Measurements from ENCODE around the gene CELSR1.

The CELSR1 gene

GRCh38 chr22:46327691-46328465 lies 209.5 kb downstream of the CELSR1 start:
- no peak for ATAC-seq (ENCODE audit: low read depth)

GRCh38 chr22:46326066-46326680 lies 211.2 kb downstream of the CELSR1 start:
- peaks cover 74% of the 10 kb centered on the region for H3K36me3 ChIP-seq (ENCODE audit: low read depth)

More at GRCh38 chr22:46327691-46328465, 209.5 kb downstream of the CELSR1 start:
- no peak overlapping the region for H3K4me3 ChIP-seq (ENCODE audit: severe bottlenecking)
- H3K27ac ChIP-seq (ENCODE audit: poor library complexity, severe bottlenecking), result no peak overlapping the region
- peaks cover 74% of the 10 kb centered on the region for H3K36me3 ChIP-seq (ENCODE audit: low read depth)
- H3K9me3 ChIP-seq (ENCODE audit: severe bottlenecking), result no peaks in the 10 kb centered on the region
- no peak for DNase-seq (ENCODE audit: low spot score)
- H3K27me3 ChIP-seq (ENCODE audit: insufficient read depth, poor library complexity, severe bottlenecking), result no peaks in the 10 kb centered on the region
- no peaks in the 10 kb centered on the region for H3K4me1 ChIP-seq (ENCODE audit: insufficient read depth, poor library complexity, severe bottlenecking)
- TF ChIP-seq, protein P1, sequence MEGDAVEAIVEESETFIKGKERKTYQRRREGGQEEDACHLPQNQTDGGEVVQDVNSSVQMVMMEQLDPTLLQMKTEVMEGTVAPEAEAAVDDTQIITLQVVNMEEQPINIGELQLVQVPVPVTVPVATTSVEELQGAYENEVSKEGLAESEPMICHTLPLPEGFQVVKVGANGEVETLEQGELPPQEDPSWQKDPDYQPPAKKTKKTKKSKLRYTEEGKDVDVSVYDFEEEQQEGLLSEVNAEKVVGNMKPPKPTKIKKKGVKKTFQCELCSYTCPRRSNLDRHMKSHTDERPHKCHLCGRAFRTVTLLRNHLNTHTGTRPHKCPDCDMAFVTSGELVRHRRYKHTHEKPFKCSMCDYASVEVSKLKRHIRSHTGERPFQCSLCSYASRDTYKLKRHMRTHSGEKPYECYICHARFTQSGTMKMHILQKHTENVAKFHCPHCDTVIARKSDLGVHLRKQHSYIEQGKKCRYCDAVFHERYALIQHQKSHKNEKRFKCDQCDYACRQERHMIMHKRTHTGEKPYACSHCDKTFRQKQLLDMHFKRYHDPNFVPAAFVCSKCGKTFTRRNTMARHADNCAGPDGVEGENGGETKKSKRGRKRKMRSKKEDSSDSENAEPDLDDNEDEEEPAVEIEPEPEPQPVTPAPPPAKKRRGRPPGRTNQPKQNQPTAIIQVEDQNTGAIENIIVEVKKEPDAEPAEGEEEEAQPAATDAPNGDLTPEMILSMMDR (IDR thresholded peaks at IDR 0.05; ENCODE audit: poor library complexity, severe bottlenecking), result no peak

GRCh38 chr22:46323162-46323561 lies 214.3 kb downstream of the CELSR1 start:
- H3K27ac ChIP-seq (ENCODE audit: poor library complexity, severe bottlenecking), result no peak overlapping the region
- no peak overlapping the region for H3K4me3 ChIP-seq (ENCODE audit: severe bottlenecking)
- TF ChIP-seq, protein P1 (IDR thresholded peaks at IDR 0.05; ENCODE audit: poor library complexity, severe bottlenecking), result no peak
- ATAC-seq (ENCODE audit: low read depth) (no peak), DNase-seq (ENCODE audit: low spot score) (no peak)
- no peaks in the 10 kb centered on the region for H3K4me1 ChIP-seq (ENCODE audit: insufficient read depth, poor library complexity, severe bottlenecking)
- H3K9me3 ChIP-seq (ENCODE audit: severe bottlenecking), result no peaks in the 10 kb centered on the region
- H3K27me3 ChIP-seq (ENCODE audit: insufficient read depth, poor library complexity, severe bottlenecking), result no peaks in the 10 kb centered on the region
- peaks cover 66% of the 10 kb centered on the region for H3K36me3 ChIP-seq (ENCODE audit: low read depth)

More at GRCh38 chr22:46326066-46326680, 211.2 kb downstream of the CELSR1 start:
- Histone ChIP-seq H3K9me3 (ENCODE audit: severe bottlenecking) (no peaks in the 10 kb centered on the region), H3K4me1 (ENCODE audit: insufficient read depth, poor library complexity, severe bottlenecking) (no peaks in the 10 kb centered on the region), H3K4me3 (ENCODE audit: severe bottlenecking) (no peak overlapping the region), H3K27ac (ENCODE audit: poor library complexity, severe bottlenecking) (no peak overlapping the region), H3K27me3 (ENCODE audit: insufficient read depth, poor library complexity, severe bottlenecking) (no peaks in the 10 kb centered on the region)
- peak; percentile 27 for DNase-seq (ENCODE audit: low spot score)
- no peak for ATAC-seq (ENCODE audit: low read depth)
- TF ChIP-seq, protein P1 (IDR thresholded peaks at IDR 0.05; ENCODE audit: poor library complexity, severe bottlenecking), result no peak

- peaks cover 66% of the 10 kb centered on the region for H3K36me3 ChIP-seq (ENCODE audit: low read depth)
These were observed 214.7 kb downstream of the CELSR1 start for GRCh38 chr22:46322711-46323110.

More at GRCh38 chr22:46322711-46323110, 214.7 kb downstream of the CELSR1 start:
- Histone ChIP-seq H3K27me3 (ENCODE audit: insufficient read depth, poor library complexity, severe bottlenecking) (no peaks in the 10 kb centered on the region), H3K9me3 (ENCODE audit: severe bottlenecking) (no peaks in the 10 kb centered on the region), H3K4me3 (ENCODE audit: severe bottlenecking) (no peak overlapping the region), H3K4me1 (ENCODE audit: insufficient read depth, poor library complexity, severe bottlenecking) (no peaks in the 10 kb centered on the region), H3K27ac (ENCODE audit: poor library complexity, severe bottlenecking) (no peak overlapping the region)
- DNase-seq (ENCODE audit: low spot score) (no peak), ATAC-seq (ENCODE audit: low read depth) (no peak)
- TF ChIP-seq, protein P1 (IDR thresholded peaks at IDR 0.05; ENCODE audit: poor library complexity, severe bottlenecking), result no peak

All from RWPE2 (cell line).